Lower leg skin (tissue), 3 donors: ENCODE results near the gene ZDHHC14.

Experiments
- POLR2A ChIP-seq, 2 donors: fragments of 450-650 bp; IDR thresholded peaks; one replicate each; pipeline ENCODE4 v1.6.1; 2016 to 2017; ENCODE audit warnings: antibody characterized with exemption in 2 of 2, mild to moderate bottlenecking in 1 of 2, moderate library complexity in 1 of 2
- TF ChIP-seq, protein P1 (sequence below), 3 donors: fragments of 450-650 bp; IDR thresholded peaks; one replicate each; pipeline ENCODE4 v1.5.1; 2016; ENCODE audit warnings: antibody characterized with exemption in 3 of 3, mild to moderate bottlenecking in 3 of 3, moderate library complexity in 2 of 3

DNA sequence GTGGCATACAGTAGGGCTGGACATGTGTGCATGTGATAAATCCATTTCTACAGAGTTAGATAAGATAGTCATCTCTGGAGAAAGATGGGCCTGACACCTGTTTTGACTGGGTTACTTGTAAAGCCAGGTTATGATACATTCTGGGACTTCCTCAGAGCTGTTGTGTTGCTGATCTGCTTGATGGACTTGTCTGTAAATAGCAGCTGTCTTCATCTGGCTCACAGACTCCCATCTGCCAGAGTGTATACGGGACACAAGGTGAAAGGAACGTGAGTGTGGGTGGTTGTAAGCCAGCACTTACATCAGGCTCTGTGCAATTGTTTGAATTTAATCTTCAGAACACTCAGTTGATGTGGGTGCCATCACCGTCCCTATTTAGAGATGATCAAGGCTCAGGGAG is 49.8 kb downstream of the ZDHHC14 start:
- TF ChIP-seq, protein P1, sequence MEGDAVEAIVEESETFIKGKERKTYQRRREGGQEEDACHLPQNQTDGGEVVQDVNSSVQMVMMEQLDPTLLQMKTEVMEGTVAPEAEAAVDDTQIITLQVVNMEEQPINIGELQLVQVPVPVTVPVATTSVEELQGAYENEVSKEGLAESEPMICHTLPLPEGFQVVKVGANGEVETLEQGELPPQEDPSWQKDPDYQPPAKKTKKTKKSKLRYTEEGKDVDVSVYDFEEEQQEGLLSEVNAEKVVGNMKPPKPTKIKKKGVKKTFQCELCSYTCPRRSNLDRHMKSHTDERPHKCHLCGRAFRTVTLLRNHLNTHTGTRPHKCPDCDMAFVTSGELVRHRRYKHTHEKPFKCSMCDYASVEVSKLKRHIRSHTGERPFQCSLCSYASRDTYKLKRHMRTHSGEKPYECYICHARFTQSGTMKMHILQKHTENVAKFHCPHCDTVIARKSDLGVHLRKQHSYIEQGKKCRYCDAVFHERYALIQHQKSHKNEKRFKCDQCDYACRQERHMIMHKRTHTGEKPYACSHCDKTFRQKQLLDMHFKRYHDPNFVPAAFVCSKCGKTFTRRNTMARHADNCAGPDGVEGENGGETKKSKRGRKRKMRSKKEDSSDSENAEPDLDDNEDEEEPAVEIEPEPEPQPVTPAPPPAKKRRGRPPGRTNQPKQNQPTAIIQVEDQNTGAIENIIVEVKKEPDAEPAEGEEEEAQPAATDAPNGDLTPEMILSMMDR (IDR thresholded peaks at IDR 0.05), result no peak
- no peak for TF ChIP-seq POLR2A (IDR thresholded peaks at IDR 0.05)
